Body of pancreas (tissue), 4 donors: ENCODE measurements around the gene NXNL1.

ENCODE experiments used
- CTCF ChIP-seq, 7 experiments: fragments of 450-650 bp in 4 of 7; fragments of 200-600 bp in 3 of 7; sonication (generic) in 3 of 7; IDR thresholded peaks; one replicate each; pipeline ENCODE4 v1.5.1; 2016 to 2019; ENCODE audit warnings: antibody characterized with exemption in 7 of 7
- POLR2A ChIP-seq, 3 donors: fragments of 450-650 bp; IDR thresholded peaks; one replicate each; pipeline ENCODE4 v1.6.1; 2016; ENCODE audit warnings: antibody characterized with exemption in 3 of 3, mild to moderate bottlenecking in 2 of 3

- TF ChIP-seq CTCF (IDR thresholded peaks at IDR 0.05) (no peak), POLR2A (IDR thresholded peaks at IDR 0.05) (no peak)
Measured at GRCh38 chr19:17419154-17419620, 41.5 kb downstream of the NXNL1 start.
